GM19324 (cell line): Measurements from ENCODE around the gene ITPRIP.

Experiments
- ATAC-seq: cut with Tn5 transposase; IDR thresholded peaks from one replicate; pipeline ENCODE4 v1.9.1; 2021; ENCODE audit warnings: mild to moderate bottlenecking, moderate library complexity; ENCODE audit not compliant: unreplicated experiment, low FRiP score

Gene ITPRIP

DNA sequence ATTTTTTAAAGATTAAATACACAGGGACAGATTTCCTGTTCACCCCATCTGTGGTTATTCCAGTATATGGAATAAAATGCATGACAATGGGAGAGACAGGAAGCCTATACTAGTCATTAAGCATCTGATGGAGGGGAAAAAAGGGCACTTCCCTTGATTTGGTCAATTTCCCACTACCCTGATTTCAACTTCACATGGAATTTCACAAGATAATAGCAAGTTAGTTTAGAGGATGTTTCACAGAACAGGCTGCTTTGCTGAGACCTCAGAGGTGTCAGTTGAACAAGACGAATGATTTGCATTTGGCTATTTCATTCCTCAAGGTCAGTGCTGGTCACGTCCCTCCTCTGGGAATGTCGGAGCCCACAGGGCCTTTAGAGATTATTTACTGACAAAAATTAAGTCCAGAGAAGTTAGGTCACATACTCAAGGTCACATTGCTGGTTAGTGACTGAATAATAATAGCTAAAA, 4.7 kb upstream of the ITPRIP start:
- no peak for ATAC-seq

DNA sequence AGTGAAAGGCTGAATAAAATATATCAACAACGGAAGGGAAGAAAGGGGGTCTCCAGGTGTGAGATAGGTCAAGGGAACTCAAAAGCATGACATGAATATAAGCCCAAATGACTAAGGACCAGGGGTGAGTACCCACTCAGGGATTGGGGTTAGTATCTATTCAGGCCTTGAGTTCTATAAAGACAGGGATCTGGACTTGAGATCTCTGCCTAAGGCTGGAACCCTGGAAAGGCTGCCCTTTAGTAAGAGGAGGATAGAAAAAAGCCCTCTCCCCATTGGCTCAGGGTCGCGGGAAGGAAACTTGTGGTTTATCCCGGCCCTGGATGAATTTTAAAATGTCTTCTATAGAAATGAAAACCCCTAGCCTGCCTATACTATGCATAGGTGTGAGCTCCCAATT, 2.4 kb upstream of the ITPRIP start:
- no peak for ATAC-seq

DNA sequence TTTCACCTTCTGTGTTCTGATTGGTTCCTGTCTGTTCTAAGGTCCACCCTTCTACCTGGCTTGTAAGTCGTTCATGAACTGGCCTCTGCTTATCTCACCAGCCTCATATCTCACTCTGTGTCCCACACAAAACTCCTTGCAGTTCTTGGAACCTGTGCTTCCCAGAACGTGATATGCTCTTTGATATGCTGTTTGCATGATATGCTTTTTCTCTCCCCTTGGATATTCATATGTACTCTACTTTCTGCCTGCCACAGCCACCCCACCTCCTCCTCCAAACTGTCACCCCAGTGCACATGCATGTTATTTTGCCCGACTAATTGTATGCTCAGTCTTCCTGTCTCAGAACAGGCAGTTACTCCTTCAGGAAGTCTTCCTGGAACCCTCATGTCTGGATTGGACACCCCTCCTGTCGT, 1.9 kb upstream of the ITPRIP start:
- no peak for ATAC-seq

DNA sequence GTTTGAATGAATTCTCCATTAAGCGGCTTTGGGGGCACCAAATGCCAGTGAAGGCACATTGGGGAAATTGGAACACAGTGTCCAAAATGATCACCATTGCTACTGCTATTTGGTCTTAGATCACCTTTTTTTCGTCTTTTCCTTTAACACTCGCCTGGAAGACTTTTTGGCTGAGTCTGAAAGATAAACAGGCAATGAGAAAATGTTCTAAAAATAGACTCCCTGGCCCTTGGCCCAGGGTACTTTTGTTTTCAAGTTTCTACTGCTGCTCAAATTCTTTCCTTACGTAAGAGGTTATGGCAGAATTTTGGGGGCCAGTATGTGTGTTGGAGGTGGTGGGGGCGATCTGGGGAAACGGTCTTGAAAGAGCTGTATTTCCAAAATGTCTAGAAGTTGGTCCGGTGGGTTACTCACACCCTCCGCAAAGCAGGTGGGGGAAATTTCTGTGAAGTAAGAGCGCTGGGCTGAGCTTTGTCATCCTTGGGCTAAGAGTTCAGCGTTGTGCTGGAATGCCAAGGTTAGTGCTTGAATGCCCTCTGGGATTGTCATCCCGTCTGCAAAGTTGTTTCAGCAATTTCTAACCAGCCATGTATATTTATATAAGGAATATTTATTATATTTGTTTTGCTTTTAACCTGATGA, 1.3 kb upstream of the ITPRIP start:
- no peak for ATAC-seq

DNA sequence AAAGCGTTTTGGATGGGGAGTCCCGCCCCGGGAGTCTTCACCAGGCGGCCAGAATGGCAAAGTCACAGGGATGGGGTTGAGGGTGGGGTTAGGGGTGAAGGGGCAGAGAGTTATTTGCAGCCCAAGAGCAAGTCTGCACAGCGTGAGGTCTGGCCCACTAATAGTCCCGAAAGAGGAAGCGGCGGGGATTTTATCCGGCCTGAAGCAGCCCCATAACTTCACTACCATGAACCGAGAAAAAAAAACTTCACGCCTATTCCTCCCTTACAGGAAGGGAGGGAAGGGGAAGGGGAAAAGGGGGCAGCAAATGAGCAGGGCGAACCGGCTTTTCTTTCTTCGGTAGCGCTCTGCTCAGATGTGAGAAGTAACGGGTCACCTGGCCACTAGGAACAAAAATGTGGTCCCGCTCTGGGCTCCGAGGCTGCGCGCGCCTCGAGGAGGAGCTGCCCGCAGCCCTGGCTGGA, 712 bp downstream of the ITPRIP start:
- peak; percentile 43 for ATAC-seq

DNA sequence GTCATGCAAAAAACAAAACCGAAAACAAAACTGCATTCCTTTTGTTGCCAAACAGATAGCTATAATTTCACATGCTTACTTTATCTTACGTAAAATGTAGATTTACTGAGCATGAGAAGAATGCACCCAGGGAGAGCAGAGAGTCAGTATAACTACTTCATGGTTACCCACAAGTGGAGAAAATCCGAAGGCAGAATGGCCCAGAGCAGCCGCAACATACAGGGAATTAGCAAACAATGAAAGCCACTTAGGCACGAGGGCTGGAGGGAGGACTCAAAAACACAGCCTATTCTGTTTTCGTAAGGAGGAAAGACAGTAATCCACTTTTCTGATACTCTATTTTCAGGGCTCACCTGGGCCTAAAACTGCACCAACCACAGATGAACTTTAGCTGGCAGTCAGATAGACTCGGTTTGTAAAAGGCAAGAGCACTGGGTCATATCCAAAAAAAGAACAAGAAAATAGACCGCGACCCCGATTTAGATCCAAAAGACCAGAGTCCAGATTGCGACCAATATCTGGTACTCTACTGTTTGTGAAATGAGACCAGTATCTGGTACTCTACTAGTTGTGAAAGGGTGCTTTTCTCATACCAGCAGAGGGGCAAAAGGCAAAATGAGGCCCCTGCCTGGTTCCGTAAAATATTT, 1.3 kb downstream of the ITPRIP start:
- peak; percentile 39 for ATAC-seq

DNA sequence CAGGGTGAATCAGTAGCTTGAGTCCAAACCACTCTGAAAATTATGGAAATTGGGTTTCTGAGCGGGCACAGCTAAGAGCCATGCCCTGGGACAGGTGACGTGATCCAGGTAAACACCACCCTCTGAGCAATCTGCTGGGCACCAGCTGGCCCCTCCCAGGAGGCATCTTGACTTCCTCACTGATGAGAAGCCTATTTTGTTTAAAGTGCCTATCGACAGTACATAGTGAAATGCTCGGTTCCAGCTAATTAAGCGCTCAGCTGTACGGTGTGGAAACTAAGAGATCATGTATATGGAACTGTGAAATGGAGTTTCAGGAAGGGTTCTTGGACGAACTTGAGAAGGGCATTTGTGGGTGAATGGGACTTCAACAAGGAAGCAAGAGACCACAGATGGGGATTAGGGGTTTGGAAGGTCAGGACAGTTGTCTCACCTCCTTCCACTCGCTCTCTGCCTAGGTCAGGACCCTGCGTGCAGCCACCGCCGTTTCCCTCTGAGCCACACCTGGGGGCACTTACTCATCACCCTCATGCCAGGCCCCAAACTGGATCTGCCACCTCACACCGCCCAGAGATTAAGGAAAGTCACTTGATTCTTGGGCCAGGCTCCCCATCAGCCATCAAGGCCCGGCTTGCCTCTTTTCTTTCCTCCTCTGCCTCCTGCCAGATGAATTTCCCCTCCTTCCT, 3.2 kb downstream of the ITPRIP start:
- ATAC-seq: no peak

DNA sequence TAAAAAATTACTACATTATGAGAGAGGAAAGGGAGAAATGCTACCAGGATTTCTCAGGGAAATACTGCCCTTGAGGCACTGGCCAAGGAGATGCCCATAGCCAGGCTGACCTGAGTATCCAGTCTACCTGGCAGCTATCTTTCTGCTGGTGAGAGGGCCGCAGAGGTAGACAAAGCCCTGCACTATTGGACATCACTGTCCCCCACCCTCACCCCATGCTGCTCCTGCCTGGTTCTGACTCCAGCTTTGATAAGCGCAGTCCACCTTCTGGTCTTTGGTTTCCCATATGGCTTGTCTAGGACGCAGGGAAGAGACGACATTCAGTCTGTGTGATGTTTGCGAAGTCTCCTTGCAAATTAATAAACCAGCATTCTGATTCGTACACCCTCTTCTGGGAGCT, 3.7 kb downstream of the ITPRIP start:
- no peak for ATAC-seq

DNA sequence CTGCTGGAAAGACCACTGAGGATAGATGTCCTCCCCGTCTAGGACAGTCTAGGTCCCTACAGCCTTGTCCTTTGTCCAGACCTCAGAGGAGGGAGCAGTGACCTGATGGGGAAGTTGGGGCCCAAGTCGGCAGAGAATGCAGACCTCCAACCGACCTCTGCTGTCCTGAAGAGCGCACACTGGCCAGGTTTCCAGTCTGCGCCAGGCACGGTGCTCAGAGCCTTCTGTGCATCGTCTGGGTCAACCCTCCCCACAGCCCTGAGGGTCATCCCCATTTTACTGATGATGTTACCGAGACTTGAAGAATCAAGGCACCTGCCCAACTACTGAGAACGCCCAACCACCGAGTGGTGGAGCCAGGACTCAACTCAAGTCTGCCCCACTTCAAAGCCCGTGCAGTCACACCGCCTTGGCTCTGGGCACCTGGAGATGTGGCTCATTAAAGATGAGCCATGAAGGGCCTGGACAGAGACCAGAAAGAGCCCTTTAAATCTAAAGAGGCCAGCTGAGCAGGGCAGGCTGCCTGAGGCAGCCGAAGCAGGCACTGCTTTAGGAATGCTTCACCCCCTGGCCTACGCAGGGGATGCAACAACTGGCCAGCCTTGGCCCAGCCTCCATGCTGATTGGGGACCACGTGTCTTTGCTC, 4.4 kb downstream of the ITPRIP start:
- no peak for ATAC-seq

DNA sequence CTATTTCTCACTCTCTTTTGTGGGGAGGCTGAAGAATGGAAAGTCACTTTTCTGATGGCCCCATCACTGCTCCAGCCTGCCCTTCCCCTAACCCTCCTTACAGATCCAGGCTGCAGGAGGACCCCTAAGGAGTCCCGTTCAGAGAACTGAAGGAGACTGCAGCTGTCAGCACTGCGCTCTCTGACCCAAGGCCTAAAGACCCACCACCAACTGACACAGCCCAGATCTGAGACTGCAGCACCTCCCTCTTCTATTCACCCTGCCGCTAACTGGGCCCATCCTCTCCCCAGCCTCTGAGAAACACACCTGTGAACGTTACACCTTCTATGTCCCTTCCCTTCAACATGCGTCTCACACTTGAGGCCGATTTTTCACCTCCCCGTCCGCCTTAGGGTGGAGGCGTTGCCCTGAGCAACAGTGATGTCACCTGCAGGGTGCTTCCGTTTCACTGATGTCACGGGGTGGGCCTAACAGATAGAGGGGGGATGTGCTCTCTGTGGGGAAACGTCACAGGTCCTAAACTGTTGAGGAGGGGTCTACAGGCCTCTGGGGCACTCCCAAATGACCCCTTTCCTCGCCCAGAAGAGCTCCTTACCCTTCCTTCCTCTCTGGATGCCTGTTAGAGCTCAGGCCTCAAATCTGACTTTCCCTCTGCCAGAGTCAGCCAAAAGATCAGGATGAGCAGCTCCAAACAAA, 5.1 kb downstream of the ITPRIP start:
- no peak for ATAC-seq

DNA sequence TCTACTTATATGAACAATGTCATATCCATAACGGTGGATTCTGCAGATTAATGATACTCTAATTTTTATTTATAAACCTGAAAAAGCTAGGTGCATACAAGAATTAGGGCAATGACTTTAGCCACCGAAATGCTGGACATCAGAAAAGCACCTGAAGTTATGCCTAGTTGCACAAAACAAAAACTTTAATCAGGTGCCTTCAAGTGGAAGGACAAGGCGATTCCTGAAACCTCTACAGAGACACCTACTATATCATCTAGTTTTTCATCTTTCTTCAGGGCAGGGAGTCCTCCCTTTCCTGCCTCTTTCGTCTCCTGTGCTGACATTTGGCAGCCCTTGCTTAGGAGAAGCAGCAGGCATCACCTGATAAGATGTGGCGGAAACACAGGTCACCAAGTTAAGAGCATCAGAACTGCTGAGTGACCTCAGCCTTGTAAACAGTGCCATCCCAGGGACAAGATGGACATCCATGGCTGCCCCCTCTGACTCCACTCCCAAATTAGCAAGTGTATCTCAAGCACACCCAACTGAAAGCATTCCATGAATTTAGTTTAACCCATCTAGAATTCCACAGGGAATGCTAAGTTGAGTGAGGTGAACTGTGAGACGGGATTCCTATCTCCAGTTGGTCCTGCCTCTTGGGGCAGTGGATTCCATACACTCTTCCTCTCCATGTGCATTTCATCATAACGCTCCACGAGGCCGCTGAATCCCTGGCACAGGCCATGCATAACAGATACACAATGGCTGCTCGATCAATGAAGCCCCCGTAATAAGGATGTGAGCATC, 5.8 kb downstream of the ITPRIP start:
- no peak for ATAC-seq

DNA sequence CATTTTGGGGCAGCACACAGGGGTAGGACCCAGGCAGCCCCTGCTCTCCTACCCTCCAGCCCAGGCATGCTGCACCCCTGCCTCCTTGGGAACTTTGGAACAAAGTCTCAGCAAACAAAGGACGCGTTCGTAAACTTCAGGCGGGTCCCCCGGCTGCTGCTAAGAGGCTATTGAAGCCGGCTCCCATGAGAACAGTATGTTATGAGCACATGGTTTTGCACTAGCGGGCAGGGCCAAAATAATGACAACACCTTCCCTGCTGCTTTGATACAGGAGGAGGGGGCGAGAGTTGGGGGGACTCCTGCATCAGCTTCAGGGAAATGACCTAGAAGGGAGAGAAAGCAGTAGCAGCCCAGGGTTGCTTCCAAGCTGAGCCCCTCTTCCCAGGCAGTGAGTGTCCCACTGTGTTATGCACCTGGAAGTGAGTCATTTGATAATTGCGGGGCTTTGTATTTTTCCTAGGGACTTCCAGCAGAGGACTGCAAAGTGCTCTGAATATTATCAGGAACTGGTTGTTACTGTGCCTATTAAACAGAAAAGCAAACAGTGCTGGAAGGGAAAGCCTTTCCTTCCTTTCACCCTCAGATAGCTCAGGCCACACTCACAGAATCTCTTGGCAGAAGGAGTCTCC, 6.9 kb downstream of the ITPRIP start:
- no peak for ATAC-seq

DNA sequence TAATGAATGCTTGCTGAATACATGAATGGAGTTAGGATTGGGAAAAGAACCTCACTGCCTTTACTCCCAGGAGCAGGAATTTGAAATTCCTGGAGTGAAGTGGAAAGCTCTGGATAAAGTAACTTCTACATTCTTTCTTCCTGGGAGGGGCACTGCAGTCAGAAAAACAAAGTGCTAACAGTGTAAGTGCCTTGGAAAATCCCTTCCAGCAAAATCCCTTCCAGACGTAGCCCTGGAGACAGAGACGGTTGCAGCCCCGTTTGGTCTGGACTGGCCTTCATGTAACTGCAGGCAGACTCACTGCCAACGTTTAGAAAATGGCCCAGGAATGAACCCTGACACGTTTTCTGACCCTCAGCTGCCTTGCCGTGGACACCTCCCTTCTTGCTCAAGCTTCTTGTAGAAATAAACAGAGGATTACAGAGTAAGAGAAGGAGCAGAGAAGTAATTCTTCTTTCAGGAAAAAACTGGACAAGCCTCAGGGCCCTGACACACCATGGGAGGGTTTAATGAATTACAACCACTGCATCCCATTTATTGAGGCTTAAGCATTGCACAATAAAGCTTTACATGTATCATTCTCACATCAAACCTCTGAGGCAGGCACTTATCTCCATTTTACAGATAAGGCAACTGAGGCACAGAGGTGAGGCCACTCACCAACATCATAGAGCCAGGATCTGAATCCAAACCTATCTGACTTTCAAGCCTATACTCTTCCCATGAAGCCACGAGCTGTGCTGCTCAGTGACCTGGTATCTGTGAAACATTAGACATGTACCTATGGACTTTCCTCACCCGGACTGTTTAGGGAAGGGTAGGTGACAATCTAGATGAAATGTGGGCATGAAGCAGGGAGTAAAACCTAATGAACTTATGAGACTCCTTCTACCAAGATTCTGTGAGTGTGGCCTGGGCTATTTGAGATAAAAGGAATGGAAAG, 7.8 kb downstream of the ITPRIP start:
- ATAC-seq: no peak

DNA sequence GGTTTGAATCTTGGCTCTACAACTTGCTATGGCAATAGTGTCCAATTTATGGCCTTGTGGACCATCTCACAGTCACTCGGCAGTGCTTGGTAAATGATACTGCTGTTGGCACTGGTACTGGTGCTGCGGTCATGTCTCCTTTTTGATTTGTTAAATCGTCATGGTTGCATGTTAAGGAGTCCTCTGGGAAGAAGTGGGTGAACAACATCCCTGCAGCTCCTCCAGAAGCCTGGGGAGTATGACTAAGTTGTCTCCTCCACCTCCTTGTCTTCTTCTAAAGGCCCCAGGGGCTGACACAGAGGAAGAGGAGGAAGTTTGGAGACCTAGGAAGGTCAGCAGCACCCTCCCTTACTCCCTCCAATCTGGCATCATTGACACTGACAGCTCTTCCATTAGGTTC, 8.5 kb downstream of the ITPRIP start:
- ATAC-seq: no peak

DNA sequence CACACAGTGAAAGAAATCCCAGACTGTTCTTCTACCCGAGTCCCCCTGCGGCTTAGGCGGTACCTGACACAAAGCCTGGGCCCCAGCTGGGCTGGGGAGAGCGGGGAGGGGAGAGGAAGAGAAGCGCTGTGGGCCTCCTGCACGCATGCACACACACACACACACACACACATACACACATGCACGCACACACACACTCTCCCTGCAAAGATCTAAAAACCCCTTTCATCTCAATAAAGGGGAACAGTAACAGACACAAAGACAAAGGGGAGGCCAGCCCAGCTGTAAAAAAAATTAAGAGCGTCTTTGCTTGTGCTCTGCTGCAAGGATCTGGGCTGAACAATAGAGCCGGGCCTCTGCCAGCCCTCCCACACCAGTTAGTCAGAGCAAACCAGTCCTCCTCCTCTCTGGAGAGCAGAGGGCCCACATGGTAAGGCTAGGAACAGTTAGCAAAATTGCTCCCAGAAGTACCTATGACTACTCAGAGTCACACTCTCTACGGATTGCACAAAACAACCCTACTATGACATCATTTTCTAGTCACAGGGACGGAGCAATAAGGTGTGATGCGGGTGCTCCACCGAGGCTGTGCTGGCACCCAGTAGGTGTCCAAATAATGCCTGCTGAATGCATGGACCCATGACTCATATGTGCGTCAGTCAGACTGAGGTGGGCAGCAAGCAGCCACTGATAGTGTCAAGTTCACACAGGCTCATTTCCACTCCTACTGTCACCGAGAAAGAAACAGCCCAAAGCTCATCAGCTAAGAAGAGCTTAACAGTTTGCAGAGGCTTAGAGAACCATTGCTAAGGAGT, 9.2 kb downstream of the ITPRIP start:
- no peak for ATAC-seq

DNA sequence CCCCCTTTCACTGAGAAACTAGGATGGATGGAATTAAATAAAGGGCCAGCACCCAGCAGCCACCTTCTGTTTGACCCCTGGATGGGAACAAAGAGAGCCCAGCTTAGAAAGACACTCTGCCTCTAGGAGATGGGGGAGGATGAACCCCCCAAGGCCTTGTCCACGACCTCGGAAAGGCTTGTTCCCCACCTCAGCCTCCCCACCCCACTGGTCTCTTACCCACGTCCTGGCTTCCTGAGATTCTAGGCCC, 9.7 kb downstream of the ITPRIP start:
- no peak for ATAC-seq

DNA sequence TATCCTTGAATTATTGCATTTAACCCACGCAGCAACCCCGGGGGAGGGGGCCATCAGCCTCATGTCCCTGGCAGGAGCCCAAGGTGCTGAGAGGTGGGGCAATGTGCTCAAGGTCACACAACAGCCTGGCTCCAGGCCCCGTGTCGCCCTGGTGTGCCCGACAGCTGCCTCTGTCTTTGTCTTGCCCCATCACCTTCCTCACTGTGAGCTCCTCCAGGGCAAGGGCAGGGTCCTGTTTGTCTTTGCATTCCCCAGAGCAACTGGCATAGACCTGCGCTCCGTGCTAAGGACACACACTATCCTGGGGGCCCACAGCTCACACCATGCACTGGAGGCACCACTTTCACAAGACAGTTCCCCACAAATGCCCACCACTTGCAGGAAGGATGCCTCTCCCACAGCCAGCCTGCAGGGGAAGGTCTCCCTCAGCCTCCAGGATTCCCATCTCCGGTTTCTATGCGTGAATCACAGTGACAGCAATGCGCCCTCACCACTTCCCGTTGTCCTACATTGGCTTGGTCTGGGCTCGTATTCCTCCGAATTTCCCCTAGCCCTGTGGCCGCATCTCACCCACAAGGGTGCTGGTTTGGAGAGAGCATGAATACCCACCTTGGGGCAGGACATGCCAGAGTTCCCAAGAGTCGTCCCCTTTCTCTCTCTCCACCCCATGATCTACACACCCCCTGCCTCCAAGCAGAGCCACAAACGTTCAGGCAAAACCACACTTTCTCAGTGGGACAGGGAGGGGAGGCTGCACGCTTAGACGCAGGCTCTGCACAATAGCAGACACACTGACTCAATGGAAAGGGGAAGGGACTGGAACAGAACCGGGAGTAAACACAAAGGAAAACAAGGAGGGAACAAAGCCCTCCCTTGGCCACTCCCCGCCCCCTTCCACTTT, 10.3 kb downstream of the ITPRIP start:
- no peak for ATAC-seq
